Measurements from ENCODE around the gene PHOSPHO2.

Gene PHOSPHO2, protein sequence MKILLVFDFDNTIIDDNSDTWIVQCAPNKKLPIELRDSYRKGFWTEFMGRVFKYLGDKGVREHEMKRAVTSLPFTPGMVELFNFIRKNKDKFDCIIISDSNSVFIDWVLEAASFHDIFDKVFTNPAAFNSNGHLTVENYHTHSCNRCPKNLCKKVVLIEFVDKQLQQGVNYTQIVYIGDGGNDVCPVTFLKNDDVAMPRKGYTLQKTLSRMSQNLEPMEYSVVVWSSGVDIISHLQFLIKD

DNA sequence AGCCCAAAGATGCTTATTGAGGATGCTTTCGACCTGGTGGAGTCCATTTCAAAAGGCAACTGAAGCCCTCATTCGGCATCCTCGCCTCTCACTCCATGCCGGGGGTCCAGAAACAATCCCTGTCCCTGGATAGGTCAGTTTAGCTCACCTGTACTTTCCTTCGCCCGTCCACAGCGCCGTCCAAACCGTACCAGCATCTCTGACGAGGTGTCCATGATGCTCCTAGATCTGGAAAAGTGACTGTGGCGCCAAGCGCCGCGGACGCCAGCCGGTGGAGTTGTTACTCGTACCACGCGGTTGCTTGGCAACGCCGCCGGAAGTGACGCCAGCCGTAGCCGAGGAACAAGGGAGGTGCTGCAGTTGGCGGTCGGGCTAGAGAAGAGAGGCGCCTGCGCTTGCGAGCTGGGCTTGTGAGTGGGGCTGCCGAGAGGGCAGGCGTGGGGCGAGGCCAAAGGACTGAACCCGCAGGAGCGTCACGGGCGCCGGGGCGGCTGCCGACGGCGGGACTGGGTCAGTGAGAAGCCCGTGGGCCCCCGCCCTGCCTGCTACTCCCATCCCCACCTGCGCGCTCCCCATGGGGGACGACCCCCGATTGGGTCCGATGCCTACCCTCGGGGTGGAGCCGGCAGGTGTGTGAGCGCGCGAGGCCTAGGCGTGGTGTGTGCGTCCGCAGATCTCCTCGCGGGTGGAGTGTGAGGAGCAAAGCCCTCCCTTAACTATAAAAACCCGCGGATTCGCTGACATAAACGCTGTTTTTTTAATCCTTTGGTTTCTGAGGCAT is at the start of gene PHOSPHO2, which contains the start of gene CFAP210:
Gene PHOSPHO2 (plus strand): TSS at position 357 of the 781 bp plus-strand sequence. CDS start 6,503 bp downstream, outside the sequence.
Gene CFAP210 (minus strand): TSS at position 293 of the 781 bp plus-strand sequence. CDS start 78 bp downstream, at position 215.
- peak; percentile 85 for DNase-seq

DNA sequence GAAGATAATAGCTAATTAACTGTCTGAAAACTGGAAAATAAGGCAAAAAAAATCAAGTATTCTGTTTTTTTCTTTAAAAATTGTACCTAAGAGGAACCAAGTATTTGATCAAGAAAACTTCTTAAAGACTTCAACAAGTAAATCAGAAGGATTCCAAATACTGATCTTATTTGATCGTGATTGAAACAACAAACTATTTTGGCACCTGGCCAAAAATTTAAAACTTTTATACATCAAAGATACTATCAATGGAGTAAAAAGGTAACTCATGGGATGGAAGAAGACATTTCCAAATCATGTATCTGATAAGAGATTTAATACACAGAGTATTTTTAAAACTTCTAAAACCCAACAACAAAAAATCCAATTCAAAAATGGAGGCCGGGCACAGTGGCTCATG is 46.8 kb upstream of the PHOSPHO2 start:
- DNase-seq, result no peak

DNA sequence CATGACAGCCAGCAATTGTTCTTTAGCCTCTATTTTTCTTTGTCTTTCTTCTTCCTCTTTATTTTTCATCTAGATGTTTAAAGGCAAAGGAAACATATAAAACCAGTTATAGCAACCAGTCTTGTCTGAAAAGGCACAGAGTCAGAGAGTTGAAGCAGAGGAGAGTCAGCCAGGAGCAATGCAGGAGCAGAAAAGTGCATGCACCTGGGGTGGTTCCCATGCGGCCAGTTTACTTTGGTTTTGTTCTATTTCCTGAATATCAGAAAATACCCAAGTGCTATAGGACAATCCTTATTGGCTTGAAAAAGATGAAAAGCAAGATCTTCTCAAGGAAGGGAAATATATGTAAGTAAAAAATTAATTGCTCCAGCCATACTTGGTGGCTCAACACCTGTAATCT is 45.0 kb upstream of the PHOSPHO2 start:
- no peak for DNase-seq

DNA sequence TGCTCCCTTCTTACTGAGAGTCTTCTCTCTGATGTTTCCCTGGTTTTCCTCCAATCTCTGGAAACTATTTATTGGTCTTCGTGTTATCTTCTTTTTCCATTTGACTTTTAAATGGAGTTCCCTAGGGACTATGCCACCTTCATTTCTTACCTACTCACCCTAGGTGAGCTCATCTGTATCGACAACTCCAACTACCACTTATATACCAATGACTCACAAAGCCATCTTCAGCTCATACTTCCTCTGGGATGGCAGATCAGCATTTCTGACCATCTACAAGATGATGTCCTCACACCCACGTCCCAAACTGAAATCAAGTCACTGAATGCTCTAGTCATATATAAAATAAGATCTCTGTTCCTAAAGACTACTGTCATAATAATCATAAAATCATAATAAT is 40.6 kb upstream of the PHOSPHO2 start:
- DNase-seq, result no peak

DNA sequence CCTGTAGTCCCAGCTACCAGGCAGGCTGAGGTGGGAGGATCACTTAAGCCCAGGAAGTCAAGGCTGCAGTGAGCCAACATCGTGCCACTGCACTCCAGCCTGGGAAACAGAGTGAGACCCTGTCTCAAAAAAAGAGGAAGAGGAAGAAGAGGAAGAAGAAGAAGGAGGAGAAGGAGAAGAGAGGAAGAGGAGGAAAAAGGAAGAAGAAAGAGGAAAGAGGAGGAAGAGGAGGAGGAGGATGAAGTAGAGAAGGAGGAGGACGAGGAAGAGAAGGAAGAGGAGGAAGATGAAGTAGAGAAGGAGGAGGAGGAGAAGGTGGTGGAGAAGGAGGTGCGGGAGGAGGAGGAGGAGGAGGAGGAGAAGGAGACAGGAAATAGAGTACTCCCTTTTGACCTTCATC is 38.1 kb upstream of the PHOSPHO2 start:
- DNase-seq, result no peak

DNA sequence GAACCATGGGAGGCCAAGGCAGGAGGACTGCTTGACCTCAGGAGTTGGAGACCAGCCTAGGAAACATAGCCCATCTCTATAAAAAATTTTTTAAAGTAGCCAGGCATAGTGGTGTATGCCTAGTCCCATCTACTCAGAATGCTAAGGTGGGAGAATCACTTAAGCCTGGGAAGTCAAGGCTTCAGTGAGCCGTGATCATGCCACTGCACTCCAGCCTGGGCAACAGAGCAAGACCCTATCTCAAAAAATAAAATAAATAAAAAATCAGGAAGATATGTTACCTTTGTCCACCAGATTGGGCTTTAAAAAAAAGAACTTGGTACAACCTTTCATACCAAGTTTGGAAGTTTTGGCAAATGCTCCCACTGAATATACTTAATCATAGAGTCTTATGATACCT is 35.4 kb upstream of the PHOSPHO2 start:
- no peak for DNase-seq

DNA sequence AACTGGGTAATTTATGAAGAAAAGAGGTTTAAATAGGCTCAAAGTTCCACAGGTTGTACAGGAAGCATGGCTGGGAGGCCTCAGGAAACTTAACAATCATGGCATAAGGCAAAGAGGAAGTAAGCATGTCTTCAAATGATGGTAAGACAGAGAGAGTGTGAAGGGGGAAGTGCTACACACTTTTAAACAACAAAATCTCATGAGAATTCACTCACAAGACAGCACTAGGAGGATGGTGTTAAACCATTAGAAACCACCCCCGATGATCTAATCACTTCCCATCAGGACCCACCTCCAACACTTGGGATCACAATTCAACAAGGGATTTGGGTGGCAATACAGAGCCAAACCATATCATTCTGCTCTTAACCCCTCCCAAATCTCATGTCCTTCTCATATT is 34.9 kb upstream of the PHOSPHO2 start:
- no peak for DNase-seq

DNA sequence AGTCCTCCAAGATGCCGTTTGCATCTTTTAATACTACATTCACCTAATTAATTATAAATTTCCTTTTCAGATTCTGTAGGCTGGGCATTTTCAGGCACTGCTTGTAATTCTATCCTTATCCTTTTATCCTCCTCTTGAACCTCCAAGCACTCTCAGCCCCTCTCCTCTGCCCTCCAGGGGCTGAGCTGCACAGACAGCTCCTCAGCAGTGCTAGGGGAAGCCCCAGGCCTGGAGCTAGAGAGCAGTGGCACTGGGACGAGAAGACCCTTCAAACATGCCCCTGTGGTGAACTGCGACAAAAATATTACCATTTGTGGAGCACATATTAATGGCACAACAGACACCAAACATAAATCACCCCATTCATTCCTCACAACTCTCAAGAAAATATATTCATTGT is 33.0 kb upstream of the PHOSPHO2 start:
- no peak for DNase-seq

DNA sequence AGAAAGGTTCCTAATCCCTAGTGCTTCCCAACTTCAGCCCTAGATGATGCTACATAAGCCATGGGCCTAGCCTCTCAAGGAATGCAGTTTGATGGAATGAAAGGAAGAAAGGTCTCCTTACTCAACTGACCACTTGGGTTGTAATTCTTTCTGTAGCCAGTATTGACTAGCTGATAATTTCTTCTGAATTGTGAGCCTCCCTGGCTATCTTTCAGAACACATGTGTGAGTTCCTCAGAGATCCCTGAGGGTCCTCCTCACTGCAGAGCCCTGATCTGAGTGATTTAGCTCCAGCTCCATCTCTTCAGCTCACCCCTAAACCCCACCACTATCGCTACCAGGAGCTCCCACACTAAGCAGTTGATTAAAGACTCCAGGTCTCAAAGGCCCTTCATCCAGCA is 31.5 kb upstream of the PHOSPHO2 start:
- no peak for DNase-seq

DNA sequence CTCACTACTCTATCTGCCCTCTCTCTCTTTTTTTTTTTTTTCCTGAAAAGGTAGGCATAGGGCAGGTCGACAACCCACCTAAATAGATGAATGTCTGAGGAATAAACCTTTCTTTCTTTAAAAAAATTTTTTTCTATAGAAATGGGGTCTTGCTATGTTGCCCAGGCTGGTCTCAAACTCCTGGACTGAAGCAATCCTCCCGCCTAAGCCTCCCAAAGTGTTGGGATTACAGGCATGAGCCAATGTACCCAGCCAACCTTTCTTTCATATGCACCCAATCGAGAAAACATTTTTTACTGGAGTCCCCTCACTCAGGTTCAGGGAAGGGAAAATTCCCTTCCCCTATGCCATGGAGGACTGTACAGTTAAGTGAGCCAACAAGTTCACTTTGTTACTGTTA is 31.0 kb upstream of the PHOSPHO2 start:
- no peak for DNase-seq

DNA sequence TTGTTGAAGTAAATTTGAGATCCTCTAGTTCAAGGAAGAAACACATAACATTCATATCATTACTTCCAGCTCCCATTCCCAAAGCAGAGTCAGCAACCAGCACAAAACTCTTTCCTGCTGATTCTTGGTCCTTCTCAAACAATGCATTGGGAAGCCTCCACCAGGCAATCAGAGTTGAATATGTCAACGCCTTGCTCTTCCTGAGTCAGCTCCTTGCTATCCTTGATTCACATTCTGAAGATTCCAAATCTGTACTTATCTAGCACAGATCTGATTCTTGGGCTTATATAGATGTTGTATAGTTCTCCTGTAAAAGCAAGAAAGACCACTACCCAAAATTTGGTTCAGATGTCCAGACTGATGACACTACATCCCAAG is 29.7 kb upstream of the PHOSPHO2 start:
- no peak for DNase-seq

DNA sequence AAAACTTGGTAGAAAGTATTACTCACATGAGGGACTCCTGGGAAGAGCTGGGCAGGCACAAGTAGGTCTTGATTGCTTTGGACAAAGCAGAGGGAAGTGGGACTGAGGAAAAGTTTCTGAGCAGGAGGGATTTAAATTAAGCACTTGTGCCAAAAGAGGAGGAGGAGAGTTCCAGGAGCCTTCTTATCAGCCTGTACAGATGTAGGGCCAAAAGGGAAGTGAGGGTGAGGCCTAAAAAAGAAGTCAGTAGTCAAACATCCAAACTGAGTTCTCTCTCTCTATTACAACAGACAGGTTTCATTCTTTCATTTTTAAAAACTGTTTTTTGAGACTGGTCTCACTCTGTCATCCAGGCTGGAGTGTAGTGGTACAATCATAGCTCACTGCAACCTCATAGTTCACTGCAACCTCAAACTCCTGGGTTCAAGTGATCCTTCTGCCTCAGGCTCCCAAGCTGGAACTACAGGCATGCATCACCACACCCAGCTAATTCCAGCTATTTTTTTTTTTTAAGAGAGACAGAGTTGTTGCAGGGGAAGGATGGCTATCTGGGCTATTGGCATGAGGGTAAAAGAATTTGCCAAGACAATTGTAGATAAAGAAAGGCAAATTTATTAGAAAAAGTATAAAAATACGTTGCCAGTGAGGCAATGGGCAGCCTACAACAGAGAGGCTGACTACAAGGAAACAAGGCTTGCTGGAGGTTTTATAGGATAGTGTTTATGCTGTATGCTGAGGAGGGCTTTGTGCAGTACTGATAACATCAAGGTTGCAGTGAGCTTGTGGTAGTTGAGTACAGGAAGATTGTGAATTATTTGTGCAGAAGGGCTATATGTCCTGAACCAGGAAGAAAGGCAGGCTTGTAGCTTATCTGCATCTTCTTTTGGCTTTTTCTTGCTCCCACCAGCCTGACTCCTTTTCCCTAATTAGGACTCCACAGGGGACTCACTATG is 29.0 kb upstream of the PHOSPHO2 start:
- DNase-seq, result no peak

DNA sequence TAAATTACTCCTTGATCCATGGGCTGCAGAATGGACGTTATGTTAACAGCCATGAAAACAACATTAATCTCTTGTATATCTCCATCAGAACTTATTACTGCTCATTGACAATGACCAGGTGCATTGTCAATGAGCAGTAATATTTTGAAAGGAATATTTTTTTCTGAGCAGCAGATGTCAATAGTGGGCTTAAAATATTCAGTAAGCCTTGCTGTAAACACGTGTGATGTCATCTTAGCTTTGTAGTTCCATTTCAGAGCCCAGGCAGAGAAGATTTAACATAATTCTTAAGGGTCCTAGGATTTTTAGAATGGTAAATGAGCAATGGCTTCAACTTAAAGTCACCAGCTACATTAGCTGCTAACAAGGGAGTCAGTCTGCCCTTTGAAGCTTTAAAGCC is 26.7 kb upstream of the PHOSPHO2 start:
- no peak for DNase-seq

DNA sequence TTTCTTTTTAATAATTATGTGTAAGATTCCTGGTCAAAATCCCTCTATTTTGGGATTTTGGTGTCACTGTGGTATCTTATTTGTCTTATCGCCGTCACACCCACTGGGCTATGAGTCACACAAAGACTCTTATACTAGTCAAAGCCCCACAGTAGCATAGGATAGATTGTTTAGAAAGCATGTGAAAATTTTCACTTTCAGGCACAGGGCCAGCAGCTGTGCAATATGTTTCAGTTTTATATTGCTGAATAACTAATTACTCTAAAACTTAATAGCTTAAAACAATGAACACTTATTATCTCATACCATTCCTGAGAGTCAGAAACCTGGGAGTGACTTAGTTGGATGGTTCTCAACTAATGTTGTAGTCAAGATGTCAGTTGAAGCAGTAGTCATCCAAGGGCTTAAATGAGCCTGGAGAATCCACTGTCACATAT is 24.0 kb upstream of the PHOSPHO2 start:
- DNase-seq, result no peak

DNA sequence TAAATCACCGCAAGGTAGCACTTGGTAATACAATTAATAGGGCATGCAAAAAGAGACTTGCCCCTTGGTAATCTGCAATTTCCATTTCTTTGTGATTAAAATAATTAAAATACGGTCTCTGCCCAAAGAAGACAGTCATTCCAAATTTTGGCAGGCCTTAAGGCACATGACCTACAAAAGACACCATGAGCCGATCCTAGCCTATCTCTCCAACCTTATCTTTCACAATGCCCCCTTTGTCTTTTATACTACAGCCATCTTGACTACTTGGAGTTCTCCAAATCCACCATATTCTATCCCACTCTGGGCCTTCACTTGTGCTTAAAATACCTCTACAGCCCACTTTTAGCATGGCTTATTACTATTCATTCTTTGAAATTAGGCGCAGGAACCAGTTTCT is 23.3 kb upstream of the PHOSPHO2 start:
- no peak for DNase-seq

DNA sequence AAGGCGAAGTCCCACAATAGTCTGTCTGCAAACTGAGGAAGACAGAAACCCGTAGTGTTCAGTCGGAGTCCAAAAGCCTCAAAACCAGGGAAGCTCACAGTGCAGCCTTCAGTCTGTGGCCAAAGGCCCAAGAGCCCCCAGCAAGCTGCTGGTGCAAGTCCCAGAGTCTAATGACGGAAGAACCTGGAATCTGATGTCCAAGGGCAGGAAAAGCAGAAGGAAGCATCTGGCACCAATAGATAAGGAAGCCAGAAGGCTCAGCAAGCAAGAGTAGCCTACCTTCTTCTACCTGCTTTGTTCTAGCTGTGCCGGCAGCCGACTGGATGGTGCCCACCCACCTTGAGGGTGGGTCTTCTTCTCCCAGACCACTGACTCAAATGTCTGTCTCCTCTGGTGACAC is 21.9 kb upstream of the PHOSPHO2 start:
- no peak for DNase-seq

DNA sequence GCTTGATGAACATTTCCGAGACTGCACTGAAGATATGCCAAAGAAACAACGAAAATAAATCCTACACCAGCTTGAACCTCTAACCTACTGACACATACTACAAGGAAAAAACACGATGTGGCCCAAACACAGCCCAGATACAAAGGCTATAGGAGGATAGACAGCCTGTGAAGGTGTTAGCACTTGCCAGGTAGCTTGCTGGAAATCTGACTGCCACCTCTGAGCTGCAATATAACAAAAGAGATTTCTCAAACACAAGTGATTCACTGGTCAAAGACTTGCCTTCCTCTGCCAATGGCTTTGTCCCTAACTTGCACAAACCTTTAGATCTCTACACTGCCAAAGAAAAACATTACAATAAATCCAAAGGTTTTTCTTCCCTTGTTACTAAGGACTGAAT is 21.2 kb upstream of the PHOSPHO2 start:
- DNase-seq, result no peak

DNA sequence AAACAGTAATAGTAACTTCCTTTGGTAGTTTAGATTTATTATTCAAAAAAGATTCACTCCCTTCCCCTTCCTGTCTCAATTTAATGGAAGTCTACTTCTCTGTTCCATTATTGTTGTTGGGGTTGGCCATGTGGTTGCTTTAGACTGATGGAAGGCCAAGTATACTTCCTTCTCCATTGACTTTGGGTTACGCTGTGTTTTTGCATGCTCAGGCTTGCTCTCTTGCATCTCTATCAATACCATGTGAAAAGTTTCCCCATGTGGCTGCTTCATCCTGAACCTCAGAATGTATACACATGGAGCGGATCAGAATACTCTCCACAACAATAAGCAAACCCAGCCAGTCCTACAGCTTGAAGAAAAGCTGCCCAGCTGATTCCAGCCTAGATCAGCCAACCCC is 20.3 kb upstream of the PHOSPHO2 start:
- no peak for DNase-seq

DNA sequence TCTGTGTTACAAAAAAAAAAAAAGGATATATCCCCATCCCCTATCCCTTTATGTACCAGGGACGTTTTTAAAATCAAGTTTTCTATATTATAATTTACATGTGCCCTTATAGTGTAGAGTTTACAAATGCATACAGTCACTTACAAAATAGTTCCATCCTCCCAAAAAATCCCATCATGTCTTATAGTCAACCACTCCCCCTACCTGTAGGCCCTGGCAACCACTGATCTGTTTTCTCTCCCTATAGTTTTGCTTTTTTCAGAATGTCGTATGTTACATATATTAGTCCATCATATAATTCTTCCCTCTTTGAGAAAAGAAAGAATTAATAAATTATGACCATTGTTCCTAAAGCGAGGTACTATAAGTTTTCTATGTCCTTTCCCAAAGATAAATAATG is 17.9 kb upstream of the PHOSPHO2 start:
- no peak for DNase-seq

DNA sequence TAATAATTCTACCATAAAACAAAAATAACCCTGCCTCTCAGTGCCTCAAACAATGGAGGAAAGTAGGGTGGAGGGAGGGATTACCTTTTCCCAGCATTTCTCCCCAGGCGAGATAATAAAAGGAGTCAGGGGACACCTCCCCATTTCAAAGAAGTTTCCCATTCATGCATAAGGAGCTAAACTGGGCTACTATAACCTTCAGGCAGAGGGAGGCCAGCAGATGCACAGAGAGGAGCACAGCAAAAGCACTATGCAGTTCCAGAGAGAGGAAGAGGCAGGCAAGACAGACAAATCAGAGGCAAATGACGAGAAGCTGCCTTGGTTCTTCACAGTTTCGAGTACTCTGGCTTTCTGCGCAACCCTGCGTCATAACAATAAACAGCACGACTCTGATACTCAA is 17.4 kb upstream of the PHOSPHO2 start:
- no peak for DNase-seq

DNA sequence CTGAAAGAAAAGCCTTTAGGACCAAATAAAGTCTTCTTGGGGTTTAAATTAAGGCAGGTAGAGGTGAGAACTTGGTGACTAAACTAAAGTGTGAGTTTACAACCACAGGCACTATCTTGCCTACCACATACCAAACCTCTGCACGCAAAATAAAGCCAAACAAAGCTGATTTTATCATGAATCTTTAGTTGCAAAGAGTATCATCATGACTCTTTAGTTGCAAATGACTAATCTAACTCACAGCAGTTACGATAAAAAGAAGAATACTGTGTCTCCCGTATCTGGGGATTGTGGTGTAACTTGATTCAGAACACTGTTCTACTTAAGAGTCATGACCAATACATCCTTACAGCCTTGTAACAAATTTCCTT is 11.2 kb upstream of the PHOSPHO2 start:
- DNase-seq, result no peak

DNA sequence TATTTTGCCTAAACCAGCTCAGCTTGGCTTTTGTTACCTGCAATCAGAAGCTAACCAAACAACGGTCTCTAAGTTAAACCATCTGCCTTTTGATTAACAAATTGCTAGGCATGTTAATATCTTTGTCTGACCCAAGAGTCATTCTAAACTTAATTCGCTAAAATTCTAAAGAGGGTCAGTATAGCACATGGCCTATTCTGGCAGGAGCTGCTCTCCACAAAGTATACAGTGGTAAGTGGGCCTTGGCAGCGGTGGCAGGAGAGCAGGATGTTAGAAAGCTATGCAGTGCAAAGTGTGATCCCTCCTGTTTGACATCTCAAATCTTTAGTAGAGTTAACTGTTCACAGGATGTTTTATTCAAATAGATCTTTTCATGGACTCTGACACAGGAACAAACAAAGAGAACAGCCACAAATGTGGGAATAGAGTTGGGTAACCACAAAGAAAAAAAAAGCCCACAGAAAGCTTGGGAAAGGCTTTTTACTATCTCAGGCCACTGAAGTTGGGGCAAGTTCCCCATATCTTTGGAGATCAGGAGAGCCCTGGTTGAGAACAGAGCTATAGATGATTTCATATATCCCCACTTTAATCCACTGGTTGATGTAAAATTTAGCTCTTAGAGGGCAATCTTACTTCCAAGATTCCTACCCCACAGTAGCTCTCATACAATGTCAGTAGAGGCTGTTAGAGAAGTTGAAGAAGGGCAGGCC is 10.7 kb upstream of the PHOSPHO2 start:
- no peak for DNase-seq

DNA sequence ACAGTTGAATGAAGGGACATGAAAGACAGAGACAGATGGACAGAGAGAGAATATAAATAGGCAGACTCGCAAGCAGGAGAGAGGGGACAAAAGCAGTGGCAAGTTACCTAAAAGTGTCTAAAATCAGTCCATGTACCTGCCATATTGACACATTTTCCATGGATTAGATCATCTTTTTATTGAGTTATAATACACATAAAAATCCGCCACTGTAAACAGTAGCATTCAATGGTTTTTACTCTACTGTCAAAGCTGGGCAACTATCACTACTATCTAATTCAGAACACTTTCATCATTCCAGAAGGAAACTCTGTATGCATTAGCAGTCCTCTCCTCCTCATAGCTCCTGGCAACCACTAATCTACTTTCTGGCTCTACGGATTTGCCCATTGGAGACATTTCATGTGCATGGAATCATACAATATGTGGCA is 10.1 kb upstream of the PHOSPHO2 start:
- DNase-seq, result no peak
